UCSD-AML1 (cell line): ENCODE measurements around the gene NNAT.

Experiments used
- DNase-seq: peaks from one replicate; lab custom pipeline; 2025; ENCODE audit not compliant: unreplicated experiment; lab: John Stamatoyannopoulos, UW

The NNAT gene

GRCh38 chr20:37523911-37524700 is 3.1 kb downstream of the NNAT start:
- no peak for DNase-seq

- no peak for DNase-seq
These were observed 4.0 kb downstream of the NNAT start for GRCh38 chr20:37524859-37525708.

DNA sequence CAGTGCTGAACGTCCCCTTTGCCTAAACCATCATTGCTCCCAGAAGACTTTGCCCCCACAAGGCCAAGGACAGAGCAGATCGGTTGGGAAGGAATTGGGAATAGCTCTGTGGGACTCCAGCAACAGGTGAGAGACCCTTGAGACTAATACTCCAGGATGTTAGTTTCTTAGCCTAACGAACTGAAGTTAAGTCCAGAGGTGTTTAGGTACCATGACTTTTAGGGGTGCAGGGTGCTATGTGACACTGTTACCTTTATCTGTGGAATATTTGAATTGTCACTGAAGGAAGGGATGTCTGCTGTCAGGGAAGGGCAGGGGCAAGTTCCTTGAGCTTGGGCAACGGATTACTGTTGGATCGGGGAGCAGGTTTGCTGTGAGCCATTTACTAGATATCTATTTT is 4.8 kb downstream of the NNAT start:
- no peak for DNase-seq

DNA sequence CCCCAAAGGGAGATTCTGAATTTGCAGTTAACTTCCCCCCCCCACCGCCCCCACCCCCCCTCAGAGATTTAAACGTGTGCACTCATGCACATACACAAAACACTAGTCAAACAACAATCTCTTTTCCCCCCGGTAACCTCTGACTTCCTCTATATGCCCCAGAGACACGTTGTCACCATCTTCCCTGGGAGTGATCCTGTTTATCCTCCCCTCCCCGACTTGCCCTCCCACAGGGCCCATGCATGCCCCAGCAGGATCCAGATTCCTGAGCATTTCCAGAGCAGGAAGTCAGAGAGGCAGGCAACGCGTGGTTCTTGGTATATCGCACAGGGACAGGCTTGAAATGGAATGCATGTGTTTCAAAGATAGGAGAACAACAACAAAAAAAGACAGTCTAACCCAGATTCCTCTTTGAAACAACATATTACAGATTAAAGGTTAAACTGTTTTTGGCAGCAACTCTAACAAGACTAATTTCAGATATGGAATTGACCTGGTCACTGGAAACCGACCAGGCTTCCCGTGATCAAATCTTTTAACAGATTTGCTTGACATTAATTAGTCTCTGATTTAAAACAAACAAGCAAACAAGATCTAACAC is 5.3 kb downstream of the NNAT start:
- no peak for DNase-seq

DNA sequence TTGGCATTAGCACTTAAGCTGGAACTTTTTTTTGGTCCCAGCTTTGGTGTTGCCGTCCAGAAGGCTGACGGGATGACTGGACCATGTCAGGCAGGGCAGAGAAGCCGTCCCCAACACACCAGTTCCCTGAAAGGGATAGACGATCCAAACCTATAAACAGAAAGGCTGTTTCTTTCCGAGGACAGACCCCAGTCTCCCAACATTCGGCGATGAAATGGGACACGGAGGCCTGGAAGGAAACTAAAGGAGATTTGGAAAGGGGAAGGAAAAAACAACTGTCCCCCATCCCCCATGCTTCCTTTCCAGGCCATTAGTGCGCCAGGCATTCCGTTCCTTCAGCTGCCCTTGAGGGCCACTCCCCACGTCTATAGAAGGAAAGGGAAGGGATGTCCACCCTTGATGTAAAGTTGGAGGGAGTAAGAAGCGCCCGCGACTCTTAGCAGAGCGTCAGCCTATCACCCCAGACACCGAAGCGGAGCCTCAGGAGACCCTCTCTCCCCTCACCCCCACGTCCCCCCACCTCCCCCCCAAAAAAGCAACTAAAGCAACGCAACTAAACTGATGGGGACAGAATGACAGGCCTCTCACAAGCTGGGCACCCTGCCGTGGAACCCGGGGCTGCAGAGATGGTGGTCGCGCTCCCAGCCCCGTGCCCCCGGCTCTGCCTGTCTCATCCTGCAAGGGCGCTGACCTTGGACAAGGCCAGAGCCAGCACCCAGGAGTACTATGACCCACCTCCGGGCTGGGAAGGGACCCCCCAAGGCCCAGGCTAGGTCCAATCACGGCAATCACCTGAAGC is 6.0 kb downstream of the NNAT start:
- DNase-seq = no peak

GRCh38 chr20:37527638-37528445 is 6.8 kb downstream of the NNAT start, which contains the start of gene BLCAP:
TSS of gene BLCAP (minus strand) at chr20:37527876. CDS start at chr20:37519174, 8,702 bp downstream.
- peak; percentile 94 for DNase-seq

GRCh38 chr20:37528446-37529213 is 7.6 kb downstream of the NNAT start:
- no peak for DNase-seq

DNA sequence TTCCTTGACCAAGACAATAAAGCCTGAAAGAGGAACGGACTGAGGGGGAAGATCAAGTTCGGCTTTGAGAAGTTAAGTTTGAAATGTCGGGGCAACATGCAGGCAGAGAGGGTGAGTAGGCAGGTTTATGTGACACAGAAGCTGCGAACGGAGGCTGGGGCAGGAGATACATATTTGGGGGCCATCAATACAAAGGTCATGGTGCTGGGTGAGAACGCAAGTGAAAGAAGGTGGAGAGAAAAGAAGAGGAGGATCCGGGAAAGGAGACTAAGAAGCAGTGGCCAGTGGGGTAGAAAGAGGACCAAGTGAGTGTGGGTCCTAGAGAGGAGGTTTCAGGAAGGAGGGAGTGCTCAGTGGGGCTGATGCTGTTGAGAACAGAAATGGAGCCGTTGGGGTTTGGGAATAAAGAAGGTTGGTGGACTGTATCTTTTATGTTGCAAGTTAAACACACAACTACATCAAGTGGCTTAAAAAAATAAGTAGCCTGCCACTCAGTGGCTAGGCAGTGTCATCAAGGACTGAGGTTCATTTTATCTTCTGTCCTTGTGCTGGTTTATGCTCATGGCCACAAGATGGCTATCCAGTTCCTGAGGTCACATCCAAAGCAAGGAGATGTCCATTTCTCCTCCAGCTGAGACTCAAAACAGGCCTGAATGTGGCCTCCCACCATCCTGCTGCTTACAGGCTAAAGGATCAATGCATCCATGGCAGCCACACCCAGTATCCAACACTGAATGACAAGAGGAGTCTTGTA is 8.3 kb downstream of the NNAT start:
- no peak for DNase-seq

GRCh38 chr20:37529968-37530600 is 9.0 kb downstream of the NNAT start:
- DNase-seq = no peak

DNA sequence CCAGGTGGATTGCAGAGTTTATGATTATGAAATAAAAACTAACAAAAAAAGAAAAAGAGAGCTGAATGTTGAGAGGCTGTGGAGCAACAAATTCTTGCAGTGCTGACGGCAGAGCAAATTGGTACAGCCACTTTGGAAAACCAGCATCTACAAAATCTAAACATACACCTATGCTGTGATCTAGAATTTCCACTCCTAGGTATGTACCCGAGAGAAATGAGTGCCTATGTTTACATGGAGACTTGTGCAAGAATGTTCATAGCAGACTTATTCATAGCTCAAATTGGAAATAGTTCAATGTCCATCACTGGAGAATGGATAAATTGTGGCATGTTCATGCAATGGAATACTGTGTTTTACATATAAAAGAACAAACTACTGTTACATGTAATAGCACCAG is 9.6 kb downstream of the NNAT start:
- no peak for DNase-seq

- no peak for DNase-seq
These were observed 10.8 kb downstream of the NNAT start for GRCh38 chr20:37531856-37532255.

- no peak for DNase-seq
These were observed 12.2 kb downstream of the NNAT start for GRCh38 chr20:37533154-37533715.

DNA sequence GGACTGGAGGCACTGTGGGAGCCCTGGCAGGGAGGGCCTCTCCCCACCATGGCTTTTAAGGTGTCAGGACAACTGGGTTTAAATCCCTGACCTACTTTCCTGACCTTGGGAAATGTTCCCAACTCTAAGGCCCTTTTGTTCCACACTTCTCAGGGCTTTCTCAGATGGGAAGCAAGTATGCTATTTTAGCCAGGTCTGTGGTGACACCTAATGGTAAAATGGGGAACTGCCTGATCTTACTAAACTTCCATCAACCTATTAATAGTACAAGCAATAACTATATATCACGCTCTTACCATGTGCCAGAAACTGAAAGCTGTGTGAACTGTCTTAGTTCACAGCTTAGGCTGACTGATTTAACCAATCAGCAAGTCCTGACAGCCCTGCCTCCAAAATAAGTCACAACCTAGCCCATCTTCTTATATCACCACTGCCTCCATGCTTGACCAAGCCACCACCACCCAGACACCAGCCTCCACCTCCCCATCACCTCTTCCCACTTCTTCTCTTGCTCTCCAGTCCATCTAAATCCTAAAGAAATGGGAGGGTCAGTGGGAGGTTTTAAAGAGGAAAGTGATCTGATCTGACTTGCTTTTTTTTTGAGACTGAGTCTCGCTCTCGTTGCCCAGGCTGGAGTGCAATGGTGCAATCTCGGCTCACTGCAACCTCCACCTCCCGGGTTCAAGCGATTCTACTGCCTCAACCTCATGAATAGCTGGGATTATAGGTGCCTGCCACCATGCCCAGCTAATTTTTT is 13.5 kb downstream of the NNAT start:
- no peak for DNase-seq

DNA sequence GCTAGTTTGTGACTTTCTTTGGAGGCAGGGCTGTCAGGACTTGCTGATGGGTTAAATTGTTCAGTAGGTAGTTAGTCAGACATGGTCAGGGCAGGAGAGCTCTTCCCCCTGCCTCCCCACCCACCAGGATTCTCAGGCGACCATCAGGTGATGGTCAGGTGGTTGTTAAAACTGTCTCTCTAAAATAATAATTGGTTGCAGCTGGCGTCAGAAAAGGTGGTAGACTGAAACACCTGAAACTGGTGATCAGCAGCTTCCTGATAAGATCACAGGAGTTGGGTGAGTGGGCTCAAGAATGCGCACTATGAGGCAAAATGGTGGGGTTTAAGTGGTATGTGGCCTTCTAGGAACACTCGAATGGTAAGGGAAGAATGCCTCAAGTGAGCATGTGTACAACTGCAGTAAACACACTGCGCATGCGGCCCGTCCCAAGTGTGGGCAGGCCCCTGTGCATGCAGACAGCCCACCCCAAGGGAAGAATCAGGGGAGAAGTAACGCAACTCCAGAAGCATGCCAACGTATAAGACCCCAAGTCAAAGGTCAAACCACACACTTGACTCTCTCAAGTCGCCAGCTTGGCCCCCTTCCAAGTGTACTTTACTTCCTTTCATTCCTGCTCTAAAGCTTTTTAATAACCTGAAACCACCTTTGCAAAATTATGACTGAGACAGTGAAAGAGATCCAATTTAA is 14.5 kb downstream of the NNAT start:
- no peak for DNase-seq

GRCh38 chr20:37537505-37537904 is 16.5 kb downstream of the NNAT start:
- DNase-seq = no peak

DNA sequence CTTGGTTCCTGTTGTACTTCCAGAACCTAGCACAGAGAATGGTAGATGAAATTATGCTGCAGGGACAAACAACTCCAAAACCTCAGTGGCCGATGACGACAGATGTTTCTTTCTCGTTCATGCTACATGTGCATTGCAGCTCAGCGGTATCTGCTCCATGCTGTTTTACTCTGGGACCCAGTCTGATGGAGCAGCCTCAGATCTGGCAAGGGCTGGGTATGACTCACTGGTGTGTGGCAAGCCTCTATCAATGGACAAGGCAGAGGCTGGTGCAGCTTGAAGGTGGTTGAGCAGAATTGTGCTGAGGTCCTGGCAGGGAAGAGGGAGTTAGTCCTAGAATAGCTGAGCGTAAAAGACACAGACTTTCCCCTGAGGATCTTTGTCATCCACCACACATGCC is 17.0 kb downstream of the NNAT start:
- no peak for DNase-seq

DNA sequence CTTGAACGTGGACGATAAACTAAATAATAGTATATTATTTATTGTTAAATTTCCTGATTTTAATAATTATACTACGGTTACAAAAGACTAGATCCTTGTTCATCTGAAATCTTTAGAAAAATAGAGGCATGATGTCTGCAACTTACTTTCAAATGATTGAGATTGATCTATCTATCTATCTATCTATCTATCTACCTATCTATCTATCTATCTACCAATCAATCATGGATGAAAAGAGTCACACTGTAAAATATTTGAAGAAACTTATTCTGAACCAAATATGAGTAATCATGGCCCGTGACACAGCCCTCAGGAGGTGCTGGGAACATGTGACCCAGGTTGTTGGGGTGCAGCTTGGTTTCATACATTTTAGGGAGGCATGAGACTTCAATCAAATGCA is 18.4 kb downstream of the NNAT start:
- no peak for DNase-seq
